ENCODE data around the gene MAPKAP1. TPM values are rescaled to one million over a fixed set of nuclear protein-coding genes. Genes with fewer than 3 reads are reported as not detected.

Gene MAPKAP1
- total and polyA plus RNA-seq, 2 experiments from 2014 or later = 66.7 to 85.6 TPM

DNA sequence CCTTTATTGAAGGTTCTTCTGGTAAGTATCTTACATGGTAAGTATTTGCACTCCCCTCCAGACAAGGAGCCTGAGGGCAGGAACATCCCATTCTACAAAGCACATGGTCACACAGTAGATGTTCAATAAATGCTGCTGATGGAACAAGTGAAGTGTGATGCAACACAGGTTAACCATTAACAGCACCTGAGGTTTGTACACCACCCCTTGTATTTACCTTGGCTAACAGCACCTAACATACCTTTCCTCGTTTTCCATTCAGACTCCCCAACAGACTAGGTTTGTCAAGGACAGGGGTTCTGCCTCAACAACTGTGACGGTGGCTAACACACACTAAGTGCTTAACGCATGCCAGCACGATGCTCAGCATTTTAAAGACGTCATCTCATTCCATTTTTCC is 213.6 kb downstream of the MAPKAP1 start:
- Histone ChIP-seq H3K27me3 (no peaks in the 10 kb centered on the region), H3K9me3 (ENCODE audit: low read depth) (no peaks in the 10 kb centered on the region), H3K36me3 (no peaks in the 10 kb centered on the region), H3K27ac (no peak overlapping the region), H3K4me1 (ENCODE audit: low read depth) (peaks cover 11% of the 10 kb centered on the region), H3K4me3 (no peak overlapping the region)
- no peak for DNase-seq (ENCODE audit: low read depth in 1 of 2, low spot score in 1 of 2)
- TF ChIP-seq, protein P1, sequence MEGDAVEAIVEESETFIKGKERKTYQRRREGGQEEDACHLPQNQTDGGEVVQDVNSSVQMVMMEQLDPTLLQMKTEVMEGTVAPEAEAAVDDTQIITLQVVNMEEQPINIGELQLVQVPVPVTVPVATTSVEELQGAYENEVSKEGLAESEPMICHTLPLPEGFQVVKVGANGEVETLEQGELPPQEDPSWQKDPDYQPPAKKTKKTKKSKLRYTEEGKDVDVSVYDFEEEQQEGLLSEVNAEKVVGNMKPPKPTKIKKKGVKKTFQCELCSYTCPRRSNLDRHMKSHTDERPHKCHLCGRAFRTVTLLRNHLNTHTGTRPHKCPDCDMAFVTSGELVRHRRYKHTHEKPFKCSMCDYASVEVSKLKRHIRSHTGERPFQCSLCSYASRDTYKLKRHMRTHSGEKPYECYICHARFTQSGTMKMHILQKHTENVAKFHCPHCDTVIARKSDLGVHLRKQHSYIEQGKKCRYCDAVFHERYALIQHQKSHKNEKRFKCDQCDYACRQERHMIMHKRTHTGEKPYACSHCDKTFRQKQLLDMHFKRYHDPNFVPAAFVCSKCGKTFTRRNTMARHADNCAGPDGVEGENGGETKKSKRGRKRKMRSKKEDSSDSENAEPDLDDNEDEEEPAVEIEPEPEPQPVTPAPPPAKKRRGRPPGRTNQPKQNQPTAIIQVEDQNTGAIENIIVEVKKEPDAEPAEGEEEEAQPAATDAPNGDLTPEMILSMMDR (IDR thresholded peaks at IDR 0.05; ENCODE audit: low read depth, low read length) = no peak

DNA sequence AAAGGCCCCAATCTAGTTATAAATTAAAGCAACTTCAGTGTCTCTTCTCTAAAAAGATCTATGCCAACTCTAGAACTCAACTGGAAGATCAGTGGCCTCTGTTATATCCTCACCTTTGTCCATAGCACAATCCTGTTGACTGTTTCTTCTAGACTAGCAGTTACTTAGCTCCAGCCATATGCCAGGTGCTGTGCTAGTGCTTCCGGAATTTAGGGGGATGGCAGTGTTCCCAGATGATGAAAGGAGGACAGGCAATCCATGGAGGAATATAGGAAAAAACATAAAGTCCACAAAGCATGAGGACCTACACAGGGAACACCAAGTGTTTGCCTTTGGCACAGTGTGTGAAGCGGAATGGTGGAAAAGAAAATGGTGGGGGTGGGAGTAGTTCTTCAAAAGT is 214.3 kb downstream of the MAPKAP1 start:
- Histone ChIP-seq H3K27ac (no peak overlapping the region), H3K4me3 (no peak overlapping the region), H3K9me3 (ENCODE audit: low read depth) (no peaks in the 10 kb centered on the region), H3K4me1 (ENCODE audit: low read depth) (peaks cover 5% of the 10 kb centered on the region), H3K27me3 (no peaks in the 10 kb centered on the region), H3K36me3 (no peaks in the 10 kb centered on the region)
- TF ChIP-seq, protein P1 (IDR thresholded peaks at IDR 0.05; ENCODE audit: low read depth, low read length) = no peak
- no peak for DNase-seq (ENCODE audit: low read depth in 1 of 2, low spot score in 1 of 2)

DNA sequence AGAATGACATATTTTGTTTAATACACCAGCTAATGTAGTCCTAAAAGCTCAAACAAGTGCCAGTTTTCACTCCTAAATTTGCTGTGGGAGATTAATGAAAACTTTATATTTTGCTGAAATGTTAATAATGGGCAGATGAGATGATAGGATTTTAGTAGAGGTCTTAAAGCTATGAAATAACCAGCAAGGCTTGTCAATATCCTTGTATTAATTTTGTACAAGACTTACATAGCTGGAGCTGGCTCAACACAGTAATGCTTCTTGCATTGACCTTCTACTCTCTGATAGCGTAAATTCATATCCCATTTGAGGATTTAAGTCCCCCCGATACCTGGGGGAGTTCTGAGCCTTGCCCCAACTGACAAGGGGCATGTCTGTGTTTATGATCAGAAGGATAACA is 219.2 kb downstream of the MAPKAP1 start:
- TF ChIP-seq, protein P1 (IDR thresholded peaks at IDR 0.05; ENCODE audit: low read depth, low read length) = no peak

DNA sequence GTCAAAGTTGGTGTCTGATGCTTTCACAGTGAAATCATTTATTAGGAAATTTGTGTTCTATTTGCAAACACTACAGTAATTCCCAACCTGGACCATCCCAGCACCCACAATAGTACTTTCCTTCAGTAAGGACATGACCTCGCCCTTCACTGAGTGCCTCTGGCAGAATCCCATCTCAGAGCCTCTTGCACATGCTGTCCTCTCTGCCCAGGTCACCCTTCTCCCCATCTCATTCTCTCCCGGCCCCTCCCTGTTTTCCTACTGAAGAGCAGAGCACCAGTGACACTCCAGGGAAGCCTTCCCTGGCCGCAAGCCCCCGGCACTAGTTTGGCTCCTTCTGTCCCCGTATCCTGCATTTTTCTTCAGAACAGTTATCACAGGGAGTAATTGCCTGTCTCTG is 220.4 kb downstream of the MAPKAP1 start:
- H3K27ac ChIP-seq = peak overlapping the region; percentile 89

More for the DNA sequence above, 219.2 kb downstream of the MAPKAP1 start:
- Histone ChIP-seq H3K4me3 (no peak overlapping the region), H3K9me3 (ENCODE audit: low read depth) (no peaks in the 10 kb centered on the region), H3K36me3 (no peaks in the 10 kb centered on the region), H3K27ac (no peak overlapping the region), H3K27me3 (no peaks in the 10 kb centered on the region), H3K4me1 (ENCODE audit: low read depth) (peaks cover 40% of the 10 kb centered on the region)
- DNase-seq (ENCODE audit: low read depth in 1 of 2, low spot score in 1 of 2) = no peak

DNA sequence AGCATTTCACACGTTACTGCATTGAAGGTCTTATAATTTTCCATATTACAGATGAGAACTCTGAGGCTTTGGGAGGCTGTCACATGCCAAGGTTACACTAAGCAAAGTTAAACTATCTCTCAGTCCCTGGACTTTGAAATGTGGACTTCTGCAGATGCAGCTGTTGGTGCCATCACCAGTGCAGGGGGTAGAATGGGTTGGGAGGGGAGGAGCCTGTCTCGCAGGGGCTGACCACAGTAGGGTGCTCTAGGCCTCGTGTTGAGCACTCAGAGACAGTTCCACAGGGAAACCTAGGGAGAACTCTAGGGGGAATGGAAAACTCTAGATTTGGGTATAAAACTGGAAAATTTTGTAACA is 220.9 kb downstream of the MAPKAP1 start:
- peak overlapping the region; percentile 89 for H3K27ac ChIP-seq
- DNase-seq (ENCODE audit: low read depth in 1 of 2, low spot score in 1 of 2) = no peak
- H3K27me3 ChIP-seq = no peaks in the 10 kb centered on the region
- TF ChIP-seq, protein P1 (IDR thresholded peaks at IDR 0.05; ENCODE audit: low read depth, low read length) = no peak
- no peaks in the 10 kb centered on the region for H3K9me3 ChIP-seq (ENCODE audit: low read depth)
- H3K36me3 ChIP-seq = no peaks in the 10 kb centered on the region
- H3K4me3 ChIP-seq = no peak overlapping the region
- H3K4me1 ChIP-seq (ENCODE audit: low read depth) = peaks cover 48% of the 10 kb centered on the region

More for the DNA sequence above, 220.4 kb downstream of the MAPKAP1 start:
- Histone ChIP-seq H3K27me3 (no peaks in the 10 kb centered on the region), H3K9me3 (ENCODE audit: low read depth) (no peaks in the 10 kb centered on the region), H3K36me3 (no peaks in the 10 kb centered on the region), H3K4me1 (ENCODE audit: low read depth) (peaks cover 48% of the 10 kb centered on the region), H3K4me3 (no peak overlapping the region)
- no peak for DNase-seq (ENCODE audit: low read depth in 1 of 2, low spot score in 1 of 2)
- TF ChIP-seq, protein P1 (IDR thresholded peaks at IDR 0.05; ENCODE audit: low read depth, low read length) = no peak

Measured in cardiac muscle cell (in vitro differentiated cells and primary cell).